ENCODE measurements around the gene ZNF808.
"Not testable (repeated sequence)": the region's sequence is repeated elsewhere in the genome, so short reads cannot be mapped to it uniquely, and the experiment has no call there.

Gene ZNF808

DNA sequence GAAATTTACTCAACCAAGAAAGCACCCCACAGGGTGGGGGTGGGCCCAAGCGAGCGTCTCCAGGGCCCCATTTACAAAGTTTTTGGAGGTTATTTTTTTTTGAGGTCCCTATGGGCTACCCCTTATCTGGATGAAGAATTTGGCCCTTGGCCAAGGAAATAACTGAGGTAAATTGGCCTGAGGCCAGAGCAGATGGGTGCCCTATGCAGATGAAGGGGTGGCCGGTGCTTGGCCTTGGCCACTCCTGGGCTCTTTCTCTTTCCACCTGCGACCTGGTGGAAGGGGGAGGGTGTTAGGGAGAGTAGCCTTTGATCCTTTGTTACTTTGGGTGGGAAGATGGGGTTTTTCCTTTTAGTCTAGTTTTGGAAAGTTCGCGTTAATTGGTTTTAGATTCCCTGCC, 58.1 kb downstream of the ZNF808 start:
- H3K27me3 ChIP-seq (replicated peaks; ENCODE audit: control insufficient read depth, insufficient read depth, low read length, poor library complexity, severe bottlenecking), result no peaks in the 10 kb centered on the region
- H3K27ac ChIP-seq (ENCODE audit: insufficient read depth, low read length, poor library complexity, severe bottlenecking), result no peak overlapping the region
- peaks cover 17% of the 10 kb centered on the region for H3K9me3 ChIP-seq (ENCODE audit: control insufficient read depth, low read length)
- DNase-seq, result no peak
- H3K4me1 ChIP-seq (ENCODE audit: control insufficient read depth, insufficient read depth, low read length, poor library complexity, severe bottlenecking), result no peaks in the 10 kb centered on the region
- peaks cover 31% of the 10 kb centered on the region for H3K36me3 ChIP-seq (ENCODE audit: control insufficient read depth, insufficient read depth, low read length)
- no peak overlapping the region for H3K4me3 ChIP-seq (ENCODE audit: insufficient read depth, low read depth, low read length, poor library complexity, severe bottlenecking)

- no peak overlapping the region for H3K27ac ChIP-seq (ENCODE audit: insufficient read depth, low read length, poor library complexity, severe bottlenecking)
- H3K36me3 ChIP-seq (ENCODE audit: control insufficient read depth, insufficient read depth, low read length), result peaks cover 3% of the 10 kb centered on the region
These were observed 63.3 kb downstream of the ZNF808 start for GRCh38 chr19:52590728-52591127.

DNA sequence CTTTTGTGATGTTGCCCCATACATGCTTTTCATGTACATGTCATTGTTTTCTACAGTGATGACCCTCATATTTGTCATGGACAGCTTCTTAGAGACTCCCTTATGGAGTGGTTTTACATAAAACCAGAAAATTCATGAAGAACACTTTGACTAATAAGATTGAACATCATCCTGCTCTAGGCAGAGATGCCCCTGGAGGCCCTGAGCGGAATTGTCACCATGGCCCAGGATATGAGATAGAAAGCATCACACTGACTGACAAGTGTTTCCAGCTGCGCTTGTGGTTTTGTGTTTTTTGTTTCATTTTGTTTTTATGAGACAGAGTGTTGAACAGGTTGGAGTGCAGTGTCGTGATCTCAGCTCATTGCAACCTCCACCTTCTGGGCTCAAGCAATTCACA, 64.8 kb downstream of the ZNF808 start:
- no peak overlapping the region for H3K4me3 ChIP-seq (ENCODE audit: insufficient read depth, low read depth, low read length, poor library complexity, severe bottlenecking)
- peaks cover 6% of the 10 kb centered on the region for H3K36me3 ChIP-seq (ENCODE audit: control insufficient read depth, insufficient read depth, low read length)
- H3K27ac ChIP-seq (ENCODE audit: insufficient read depth, low read length, poor library complexity, severe bottlenecking), result no peak overlapping the region
- DNase-seq, result no peak
- peaks cover 4% of the 10 kb centered on the region for H3K9me3 ChIP-seq (ENCODE audit: control insufficient read depth, low read length)
- no peaks in the 10 kb centered on the region for H3K27me3 ChIP-seq (replicated peaks; ENCODE audit: control insufficient read depth, insufficient read depth, low read length, poor library complexity, severe bottlenecking)
- H3K4me1 ChIP-seq (ENCODE audit: control insufficient read depth, insufficient read depth, low read length, poor library complexity, severe bottlenecking), result no peaks in the 10 kb centered on the region

More at GRCh38 chr19:52590728-52591127, 63.3 kb downstream of the ZNF808 start:
- no peaks in the 10 kb centered on the region for H3K4me1 ChIP-seq (ENCODE audit: control insufficient read depth, insufficient read depth, low read length, poor library complexity, severe bottlenecking)
- H3K9me3 ChIP-seq (ENCODE audit: control insufficient read depth, low read length), result no peaks in the 10 kb centered on the region
- DNase-seq, result no peak
- H3K27me3 ChIP-seq (replicated peaks; ENCODE audit: control insufficient read depth, insufficient read depth, low read length, poor library complexity, severe bottlenecking), result no peaks in the 10 kb centered on the region
- no peak overlapping the region for H3K4me3 ChIP-seq (ENCODE audit: insufficient read depth, low read depth, low read length, poor library complexity, severe bottlenecking)

DNA sequence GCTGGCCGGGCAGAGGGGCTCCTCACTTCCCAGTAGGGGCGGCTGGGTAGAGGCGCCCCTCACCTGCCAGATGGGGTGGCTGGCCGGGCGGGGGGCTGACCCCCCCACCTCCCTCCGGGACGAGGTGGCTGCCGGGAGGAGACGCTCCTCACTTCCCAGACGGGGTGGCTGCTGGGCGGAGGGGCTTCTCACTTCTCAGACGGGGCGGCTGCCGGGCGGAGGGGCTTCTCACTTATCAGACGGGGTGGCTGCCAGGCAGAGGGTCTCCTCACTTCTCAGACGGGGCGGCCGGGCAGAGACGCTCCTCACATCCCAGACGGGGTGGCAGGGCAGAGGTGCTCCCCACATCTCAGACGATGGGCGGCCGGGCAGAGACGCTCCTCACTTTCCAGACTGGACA, 66.0 kb downstream of the ZNF808 start:
- H3K36me3 ChIP-seq (ENCODE audit: control insufficient read depth, insufficient read depth, low read length); H3K27me3 ChIP-seq (replicated peaks; ENCODE audit: control insufficient read depth, insufficient read depth, low read length, poor library complexity, severe bottlenecking); H3K9me3 ChIP-seq (ENCODE audit: control insufficient read depth, low read length); DNase-seq; H3K27ac ChIP-seq (ENCODE audit: insufficient read depth, low read length, poor library complexity, severe bottlenecking); H3K4me1 ChIP-seq (ENCODE audit: control insufficient read depth, insufficient read depth, low read length, poor library complexity, severe bottlenecking); H3K4me3 ChIP-seq (ENCODE audit: insufficient read depth, low read depth, low read length, poor library complexity, severe bottlenecking): not testable (repeated sequence)

DNA sequence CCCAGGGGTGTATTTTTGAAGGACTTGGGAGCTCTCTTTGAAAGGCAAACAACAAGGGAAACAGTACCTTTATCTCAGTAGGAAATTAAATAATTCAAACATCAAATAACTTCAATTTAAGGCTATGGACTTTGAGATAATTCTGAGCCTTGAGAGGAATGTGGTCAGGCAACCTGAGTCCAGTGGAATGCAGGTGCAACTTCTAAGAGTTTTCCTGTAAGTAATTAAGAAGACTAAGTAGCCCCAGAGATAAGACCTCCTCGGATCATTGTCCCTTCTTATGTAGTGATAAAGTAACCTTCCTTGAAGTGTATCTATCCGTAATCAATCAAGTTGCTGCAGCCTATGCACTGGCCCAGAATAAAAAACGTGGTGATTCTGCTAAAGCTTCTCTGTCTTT, 71.8 kb downstream of the ZNF808 start:
- Histone ChIP-seq H3K9me3 (ENCODE audit: control insufficient read depth, low read length) (peaks cover 8% of the 10 kb centered on the region), H3K4me1 (ENCODE audit: control insufficient read depth, insufficient read depth, low read length, poor library complexity, severe bottlenecking) (peaks cover 4% of the 10 kb centered on the region), H3K4me3 (ENCODE audit: insufficient read depth, low read depth, low read length, poor library complexity, severe bottlenecking) (no peak overlapping the region), H3K27me3 (replicated peaks; ENCODE audit: control insufficient read depth, insufficient read depth, low read length, poor library complexity, severe bottlenecking) (no peaks in the 10 kb centered on the region), H3K36me3 (ENCODE audit: control insufficient read depth, insufficient read depth, low read length) (peaks cover 6% of the 10 kb centered on the region), H3K27ac (ENCODE audit: insufficient read depth, low read length, poor library complexity, severe bottlenecking) (no peak overlapping the region)
- no peak for DNase-seq

DNA sequence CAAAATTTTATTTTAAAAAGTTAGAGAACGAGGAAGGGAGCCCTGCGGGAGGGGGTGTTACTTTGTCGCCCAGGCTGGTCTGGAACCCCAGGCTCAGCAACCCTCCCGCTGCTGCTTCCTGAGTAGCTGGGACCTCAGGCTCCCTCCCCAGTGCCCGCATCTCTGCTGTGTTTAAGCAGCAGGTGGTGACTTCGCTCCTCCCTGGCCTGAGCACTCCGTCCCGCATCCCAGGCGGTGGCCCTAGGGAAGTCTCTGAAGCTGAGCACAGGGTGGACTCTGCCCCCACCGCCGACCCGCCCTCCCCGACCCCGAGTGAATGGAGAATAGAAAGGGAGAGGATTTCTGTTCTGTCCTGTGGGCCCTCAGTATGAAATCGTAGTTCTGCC, 73.2 kb downstream of the ZNF808 start:
- H3K27me3 ChIP-seq (replicated peaks; ENCODE audit: control insufficient read depth, insufficient read depth, low read length, poor library complexity, severe bottlenecking), result no peaks in the 10 kb centered on the region
- no peak for DNase-seq
- H3K4me3 ChIP-seq (ENCODE audit: insufficient read depth, low read depth, low read length, poor library complexity, severe bottlenecking), result peak overlapping the region; percentile 79
- peaks cover 4% of the 10 kb centered on the region for H3K4me1 ChIP-seq (ENCODE audit: control insufficient read depth, insufficient read depth, low read length, poor library complexity, severe bottlenecking)
- peaks cover 8% of the 10 kb centered on the region for H3K9me3 ChIP-seq (ENCODE audit: control insufficient read depth, low read length)
- H3K36me3 ChIP-seq (ENCODE audit: control insufficient read depth, insufficient read depth, low read length), result peaks cover 8% of the 10 kb centered on the region
- H3K27ac ChIP-seq (ENCODE audit: insufficient read depth, low read length, poor library complexity, severe bottlenecking), result peak overlapping the region; percentile 64

DNA sequence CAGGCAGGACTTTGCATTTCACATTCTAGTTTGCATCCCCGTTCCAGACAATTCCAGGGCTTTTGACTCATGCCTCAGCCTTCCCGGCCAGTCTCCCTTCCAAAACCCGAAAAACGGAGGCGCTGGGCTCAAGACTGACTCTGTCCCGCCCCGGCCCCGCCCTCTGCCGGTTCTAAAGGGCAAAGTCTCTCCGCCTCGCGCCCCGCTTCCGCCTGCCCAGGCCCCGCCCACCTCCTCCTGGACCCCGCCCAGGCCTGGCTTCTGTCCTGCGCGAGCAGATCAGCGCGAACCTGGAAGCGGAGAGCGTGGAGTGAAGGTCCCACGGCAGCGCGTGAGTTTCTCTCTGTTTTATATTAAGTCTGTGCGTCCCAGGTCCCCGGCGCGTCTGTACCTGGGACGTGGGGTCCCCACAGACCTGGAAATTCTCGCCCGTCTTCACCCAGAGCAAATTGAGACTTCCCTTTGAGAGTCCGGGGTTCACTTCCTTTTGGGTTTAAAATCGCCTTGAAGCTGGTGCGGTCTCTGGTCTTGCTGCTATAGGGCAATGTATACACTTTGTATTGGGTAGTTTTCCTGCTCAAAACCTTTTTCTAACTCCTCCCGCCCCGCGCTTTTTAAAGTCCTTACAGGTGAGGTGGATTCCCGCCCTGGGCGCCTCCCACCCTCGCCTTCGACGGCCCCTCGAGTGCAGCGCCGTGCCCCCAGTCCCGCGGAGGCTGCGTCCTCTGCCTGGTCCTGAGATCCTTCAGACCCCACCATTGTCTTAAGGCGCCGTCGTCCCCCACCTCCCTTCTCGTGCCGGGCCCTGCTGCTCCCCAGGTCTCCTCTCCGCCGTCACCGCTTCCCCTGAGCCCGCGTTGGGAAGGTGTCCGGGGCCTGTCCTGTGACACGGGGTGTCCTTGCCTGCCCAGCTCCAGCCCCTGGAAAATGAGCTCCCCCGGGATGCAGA, 73.8 kb downstream of the ZNF808 start:
- H3K27ac ChIP-seq (ENCODE audit: insufficient read depth, low read length, poor library complexity, severe bottlenecking), result peak overlapping the region; percentile 64
- peaks cover 4% of the 10 kb centered on the region for H3K4me1 ChIP-seq (ENCODE audit: control insufficient read depth, insufficient read depth, low read length, poor library complexity, severe bottlenecking)
- H3K27me3 ChIP-seq (replicated peaks; ENCODE audit: control insufficient read depth, insufficient read depth, low read length, poor library complexity, severe bottlenecking), result no peaks in the 10 kb centered on the region
- peak overlapping the region; percentile 79 for H3K4me3 ChIP-seq (ENCODE audit: insufficient read depth, low read depth, low read length, poor library complexity, severe bottlenecking)
- peaks cover 4% of the 10 kb centered on the region for H3K36me3 ChIP-seq (ENCODE audit: control insufficient read depth, insufficient read depth, low read length)
- H3K9me3 ChIP-seq (ENCODE audit: control insufficient read depth, low read length), result peaks cover 8% of the 10 kb centered on the region
- DNase-seq, result peak; percentile 84 to 89 (median 87)

DNA sequence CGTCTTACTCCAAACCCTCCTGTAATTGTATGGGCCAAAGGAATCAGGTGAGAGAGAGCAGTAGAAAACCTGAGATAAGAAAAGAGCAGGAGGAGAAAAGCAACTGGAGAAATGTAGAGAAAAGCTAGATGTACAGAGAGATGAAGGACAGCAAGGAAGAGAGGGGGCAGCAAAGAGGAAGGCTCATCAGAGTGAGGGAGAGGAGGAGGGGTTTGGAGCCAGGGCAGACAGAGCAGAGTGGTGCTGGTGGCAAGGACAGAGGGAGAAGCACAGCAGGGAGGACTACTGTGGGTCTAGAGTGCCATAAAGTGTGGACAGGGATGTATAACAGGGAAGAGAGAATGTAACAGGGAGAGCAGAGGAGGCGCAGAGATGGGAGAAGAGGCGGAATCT, 74.5 kb downstream of the ZNF808 start:
- Histone ChIP-seq H3K4me3 (ENCODE audit: insufficient read depth, low read depth, low read length, poor library complexity, severe bottlenecking) (peak overlapping the region; percentile 79), H3K9me3 (ENCODE audit: control insufficient read depth, low read length) (peaks cover 10% of the 10 kb centered on the region), H3K27ac (ENCODE audit: insufficient read depth, low read length, poor library complexity, severe bottlenecking) (peak overlapping the region; percentile 64)
- DNase-seq; H3K4me1 ChIP-seq (ENCODE audit: control insufficient read depth, insufficient read depth, low read length, poor library complexity, severe bottlenecking); H3K36me3 ChIP-seq (ENCODE audit: control insufficient read depth, insufficient read depth, low read length); H3K27me3 ChIP-seq (replicated peaks; ENCODE audit: control insufficient read depth, insufficient read depth, low read length, poor library complexity, severe bottlenecking): not testable (repeated sequence)

- peaks cover 4% of the 10 kb centered on the region for H3K4me1 ChIP-seq (ENCODE audit: control insufficient read depth, insufficient read depth, low read length, poor library complexity, severe bottlenecking)
- H3K27me3 ChIP-seq (replicated peaks; ENCODE audit: control insufficient read depth, insufficient read depth, low read length, poor library complexity, severe bottlenecking), result no peaks in the 10 kb centered on the region
- DNase-seq, result no peak
- H3K36me3 ChIP-seq (ENCODE audit: control insufficient read depth, insufficient read depth, low read length), result peaks cover 4% of the 10 kb centered on the region
- no peak overlapping the region for H3K4me3 ChIP-seq (ENCODE audit: insufficient read depth, low read depth, low read length, poor library complexity, severe bottlenecking)
- H3K27ac ChIP-seq (ENCODE audit: insufficient read depth, low read length, poor library complexity, severe bottlenecking), result no peak overlapping the region
- H3K9me3 ChIP-seq (ENCODE audit: control insufficient read depth, low read length), result peaks cover 3% of the 10 kb centered on the region
These were observed 75.5 kb downstream of the ZNF808 start for GRCh38 chr19:52602941-52603340.

GRCh38 chr19:52603558-52604207, 76.2 kb downstream of the ZNF808 start:
- Histone ChIP-seq H3K27me3 (replicated peaks; ENCODE audit: control insufficient read depth, insufficient read depth, low read length, poor library complexity, severe bottlenecking) (no peaks in the 10 kb centered on the region), H3K36me3 (ENCODE audit: control insufficient read depth, insufficient read depth, low read length) (peaks cover 4% of the 10 kb centered on the region), H3K27ac (ENCODE audit: insufficient read depth, low read length, poor library complexity, severe bottlenecking) (no peak overlapping the region), H3K9me3 (ENCODE audit: control insufficient read depth, low read length) (peaks cover 5% of the 10 kb centered on the region), H3K4me1 (ENCODE audit: control insufficient read depth, insufficient read depth, low read length, poor library complexity, severe bottlenecking) (peaks cover 4% of the 10 kb centered on the region), H3K4me3 (ENCODE audit: insufficient read depth, low read depth, low read length, poor library complexity, severe bottlenecking) (no peak overlapping the region)
- no peak for DNase-seq

All from effector memory CD4-positive, alpha-beta T cell (primary cell).